Tibial nerve (tissue), 4 donors: ENCODE results near the gene DHX30. TPM values are rescaled to one million over a fixed set of nuclear protein-coding genes. Genes with fewer than 3 reads are reported as not detected.

ENCODE experiments used
- DNase-seq, 2 donors: peaks; one replicate each; pipeline ENCODE4 v3.0.0-alpha.2; 2019; ENCODE audit warnings: low spot score in 2 of 2
- H3K27ac ChIP-seq, 4 donors: fragments of 200-600 bp; sonication (generic) in 3 of 4; one replicate each; pipeline ENCODE4 v1.5.1; 2017 to 2019; ENCODE audit warnings: mild to moderate bottlenecking in 1 of 4
- H3K27me3 ChIP-seq, 2 donors: fragments of 200-600 bp; sonication (generic) in 1 of 2; one replicate each; pipeline versions ENCODE4 v1.5.1 to v1.6.0; 2017 to 2019
- H3K36me3 ChIP-seq, 3 donors: fragments of 200-600 bp; sonication (generic); one replicate each; pipeline ENCODE4 v1.5.1; 2018 to 2019
- H3K4me1 ChIP-seq, 4 donors: fragments of 200-600 bp; sonication (generic) in 3 of 4; one replicate each; pipeline ENCODE4 v1.5.1; 2017 to 2019
- H3K4me3 ChIP-seq, 4 donors: fragments of 200-600 bp; sonication (generic) in 3 of 4; one replicate each; pipeline ENCODE4 v1.5.1; 2017 to 2019; ENCODE audit warnings: mild to moderate bottlenecking in 1 of 4, moderate library complexity in 1 of 4
- H3K9me3 ChIP-seq, 4 donors: fragments of 200-600 bp; sonication (generic) in 3 of 4; one replicate each; pipeline ENCODE4 v1.5.1; 2017 to 2019
- CTCF ChIP-seq, 5 experiments: fragments of 200-600 bp in 3 of 5; fragments of 450-650 bp in 2 of 5; sonication (generic) in 3 of 5; IDR thresholded peaks; one replicate each; pipeline ENCODE4 v1.5.1; 2016 to 2019; ENCODE audit warnings: antibody characterized with exemption in 5 of 5, mild to moderate bottlenecking in 3 of 5, moderate library complexity in 2 of 5
- EP300 ChIP-seq, 2 donors: sonication (generic); formaldehyde crosslinking; IDR thresholded peaks; one replicate each; pipeline ENCODE4 v1.6.1; 2017; ENCODE audit warnings: antibody characterized with exemption in 2 of 2, mild to moderate bottlenecking in 1 of 2
- POLR2A ChIP-seq, 2 donors: fragments of 450-650 bp; IDR thresholded peaks; one replicate each; pipeline ENCODE4 v1.6.1; 2017; ENCODE audit warnings: antibody characterized with exemption in 2 of 2, mild to moderate bottlenecking in 2 of 2, moderate library complexity in 2 of 2
- WGBS, 2 donors: methylation state at CpG; one replicate each; pipeline ENCODE4 v1.1.5; 2018; 5-methylcytosine and 5-hydroxymethylcytosine counted together
- total RNA-seq, 4 donors: library from RNA; depleted of rRNA; stranded (reverse); fragments of >200 nt; gene quantifications; one replicate each; pipeline ENCODE4 v1.1.0, GENCODE V29; 2016

The DHX30 gene
- total RNA-seq, 4 donors from 2014 or later, result 71.9 to 86.4 (median 78.8) TPM

- no peak for TF ChIP-seq CTCF (IDR thresholded peaks at IDR 0.05)
- no peak for TF ChIP-seq EP300 (IDR thresholded peaks at IDR 0.05)
- TF ChIP-seq POLR2A (IDR thresholded peaks at IDR 0.05), result no peak
- Histone ChIP-seq H3K27ac (no peak overlapping the region), H3K4me1 (peaks cover 0 to 2% (median 0%) of the 10 kb centered on the region in 4 donors), H3K36me3 (peaks cover 0 to 99% (median 7%) of the 10 kb centered on the region in 3 donors), H3K27me3 (no peaks in the 10 kb centered on the region), H3K4me3 (no peak overlapping the region), H3K9me3 (no peaks in the 10 kb centered on the region)
- DNase-seq, result no peak
- 74 to 80% methylated on average over 11 of the region's 11 CpGs for WGBS, 2 donors
Observed at GRCh38 chr3:47854267-47854666, 51.3 kb downstream of the DHX30 start.

- H3K4me3 ChIP-seq, result no peak overlapping the region
- no peak for DNase-seq
- no peaks in the 10 kb centered on the region for H3K9me3 ChIP-seq
- H3K36me3 ChIP-seq, result peaks cover 0 to 99% (median 7%) of the 10 kb centered on the region in 3 donors
- H3K4me1 ChIP-seq, result peaks cover 0 to 2% (median 0%) of the 10 kb centered on the region in 4 donors
- H3K27me3 ChIP-seq, result no peaks in the 10 kb centered on the region
- TF ChIP-seq EP300 (IDR thresholded peaks at IDR 0.05), result no peak
- 84 to 92% methylated on average over 7 to 13 of the region's 14 CpGs for WGBS, 2 donors
- no peak overlapping the region for H3K27ac ChIP-seq
Observed at GRCh38 chr3:47854720-47855455, 52.0 kb downstream of the DHX30 start.

GRCh38 chr3:47855461-47856383 lies 52.8 kb downstream of the DHX30 start:
- Histone ChIP-seq H3K9me3 (no peaks in the 10 kb centered on the region), H3K27ac (no peak overlapping the region), H3K36me3 (peaks cover 0 to 98% (median 7%) of the 10 kb centered on the region in 3 donors), H3K27me3 (no peaks in the 10 kb centered on the region), H3K4me3 (no peak overlapping the region), H3K4me1 (peaks cover 0 to 2% (median 0%) of the 10 kb centered on the region in 4 donors)
- no peak for DNase-seq
- TF ChIP-seq EP300 (IDR thresholded peaks at IDR 0.05) (no peak), POLR2A (IDR thresholded peaks at IDR 0.05) (no peak), CTCF (IDR thresholded peaks at IDR 0.05) (no peak)
- WGBS, 2 donors, result 85% methylated on average over 21 of the region's 21 CpGs

GRCh38 chr3:47856669-47857068 lies 53.7 kb downstream of the DHX30 start:
- DNase-seq, result no peak
- TF ChIP-seq POLR2A (IDR thresholded peaks at IDR 0.05) (no peak), CTCF (IDR thresholded peaks at IDR 0.05) (no peak), EP300 (IDR thresholded peaks at IDR 0.05) (no peak)
- no peaks in the 10 kb centered on the region for H3K27me3 ChIP-seq
- no peak overlapping the region for H3K4me3 ChIP-seq
- H3K4me1 ChIP-seq, result peaks cover 0 to 2% (median 0%) of the 10 kb centered on the region in 4 donors
- no peaks in the 10 kb centered on the region for H3K9me3 ChIP-seq
- peaks cover 0 to 98% (median 7%) of the 10 kb centered on the region in 3 donors for H3K36me3 ChIP-seq
- WGBS, 2 donors, result 82 to 87% methylated on average over 11 of the region's 11 CpGs
- H3K27ac ChIP-seq, result no peak overlapping the region

- H3K9me3 ChIP-seq, result no peaks in the 10 kb centered on the region
- H3K36me3 ChIP-seq, result peaks cover 0 to 97% (median 7%) of the 10 kb centered on the region in 3 donors
- H3K4me1 ChIP-seq, result peaks cover 0 to 2% (median 0%) of the 10 kb centered on the region in 4 donors
- TF ChIP-seq POLR2A (IDR thresholded peaks at IDR 0.05), result no peak
- TF ChIP-seq CTCF (IDR thresholded peaks at IDR 0.05), result no peak
- TF ChIP-seq EP300 (IDR thresholded peaks at IDR 0.05), result no peak
- no peak overlapping the region for H3K4me3 ChIP-seq
- 83 to 92% methylated on average over 2 of the region's 2 CpGs for whole genome bisulfite sequencing, 2 donors
- DNase-seq, result no peak
- H3K27ac ChIP-seq, result no peak overlapping the region
- no peaks in the 10 kb centered on the region for H3K27me3 ChIP-seq
Observed at GRCh38 chr3:47857151-47857550, 54.2 kb downstream of the DHX30 start.
